CD4-positive, CD25-positive, alpha-beta regulatory T cell (primary cell): ENCODE data around the gene RPL19. TPM values are rescaled to one million over a fixed set of nuclear protein-coding genes. Genes with fewer than 3 reads are reported as not detected.
A peak's percentile ranks its signal among the peaks of the same experiment; 100 is the strongest.

Experiments used
- ATAC-seq, 2 donors: fragments of 150-1000 bp; cut with Tn5 transposase; one replicate each; pipeline ENCODE4 v1.10.0; 2021; ENCODE audit warnings: low read depth in 2 of 2, moderate number of reproducible peaks in 2 of 2, moderate library complexity in 1 of 2
- DNase-seq, 3 donors: peaks; one replicate each; pipeline versions ENCODE4 v3.0.0 to v3.0.0-alpha.2; 2012 to 2022; ENCODE audit warnings: mixed read lengths in 1 of 3
- H3K27ac ChIP-seq: one replicate; pipeline ENCODE4 v1.7.0; 2013; ENCODE audit warnings: mild to moderate bottlenecking, low read length; ENCODE audit not compliant: insufficient read depth, poor library complexity, severe bottlenecking
- H3K27me3 ChIP-seq: one replicate; pipeline ENCODE4 v1.7.0; 2013; ENCODE audit warnings: low read length; ENCODE audit not compliant: control insufficient read depth, insufficient read depth
- H3K36me3 ChIP-seq: one replicate; pipeline ENCODE4 v1.7.0; 2013; ENCODE audit warnings: mild to moderate bottlenecking, low read length, moderate library complexity; ENCODE audit not compliant: control insufficient read depth, insufficient read depth
- H3K4me1 ChIP-seq: 2 replicates; pipeline ENCODE4 v1.7.0; 2013; ENCODE audit warnings: mild to moderate bottlenecking, low read length; ENCODE audit not compliant: insufficient read depth, control insufficient read depth, poor library complexity, severe bottlenecking
- H3K4me3 ChIP-seq: one replicate; pipeline ENCODE4 v1.7.0; 2013; ENCODE audit warnings: low read depth, mild to moderate bottlenecking, low read length, moderate library complexity
- H3K9me3 ChIP-seq, 2 experiments: 1 replicate in 1 of 2; 2 replicates in 1 of 2; pipeline ENCODE4 v1.7.0; 2013; ENCODE audit warnings: low read length in 2 of 2, mild to moderate bottlenecking in 1 of 2, moderate library complexity in 1 of 2; ENCODE audit not compliant: control insufficient read depth in 2 of 2
- H3K27ac Mint-ChIP-seq, 3 donors: one replicate each; pipeline ENCODE4 v1.8.0; 2020 to 2022; ENCODE audit warnings: mild to moderate bottlenecking in 3 of 3, mixed read lengths in 3 of 3, moderate library complexity in 2 of 3
- H3K27me3 Mint-ChIP-seq: one replicate; pipeline ENCODE4 v1.8.0; 2022; ENCODE audit warnings: mild to moderate bottlenecking, mixed read lengths
- H3K36me3 Mint-ChIP-seq: one replicate; pipeline ENCODE4 v1.8.0; 2020; ENCODE audit warnings: mixed read lengths
- H3K4me1 Mint-ChIP-seq, 4 donors: one replicate each; pipeline ENCODE4 v1.8.0; 2020 to 2022; ENCODE audit warnings: mixed read lengths in 4 of 4, mild to moderate bottlenecking in 1 of 4
- H3K4me3 Mint-ChIP-seq, 4 donors: one replicate each; pipeline ENCODE4 v1.8.0; 2020 to 2022; ENCODE audit warnings: mild to moderate bottlenecking in 4 of 4, mixed read lengths in 4 of 4, moderate library complexity in 3 of 4
- H3K9me3 Mint-ChIP-seq, 7 donors: one replicate each; pipeline ENCODE4 v1.8.0; 2020 to 2022; ENCODE audit warnings: mixed read lengths in 7 of 7, mild to moderate bottlenecking in 3 of 7, moderate library complexity in 2 of 7
- polyA plus RNA-seq, 4 donors: library from polyadenylated mRNA; unstranded; fragments of 300-500 nt; fragmentation: Illumina TruSeq; gene quantifications; one replicate each; pipeline ENCODE4 v1.2.3, GENCODE V29; 2021
- total RNA-seq: library from RNA; stranded (reverse); gene quantifications from one replicate; pipeline ENCODE4 v1.2.3, GENCODE V29; 2022

The RPL19 gene
- 2,336 TPM for total RNA-seq
- 1,000 to 10,000 TPM; 2,055 to 3,537 (median 2,931) TPM for polyA plus RNA-seq

- Mint-ChIP-seq H3K9me3 (no peaks in the 10 kb centered on the region), H3K4me3 (peak within 1 kb of the TSS; percentile 89 to 97 (median 95)), H3K4me1 (peaks cover 13 to 73% (median 36%) of the 10 kb centered on the region in 4 donors), H3K36me3 (peaks cover 25% of the 10 kb centered on the region), H3K27me3 (peaks cover 7% of the 10 kb centered on the region), H3K27ac (peak within 1 kb of the TSS; percentile 98 to 100 (median 99))
- DNase-seq (peak in 1 of 3 donors; percentile 74), ATAC-seq (peak; percentile 78 to 79)
- peak within 1 kb of the TSS; percentile 99 for H3K27ac ChIP-seq
- no peaks in the 10 kb centered on the region for H3K27me3 ChIP-seq
- H3K4me3 ChIP-seq = peak within 1 kb of the TSS; percentile 99
- H3K9me3 ChIP-seq = no peaks in the 10 kb centered on the region
- peaks cover 63% of the 10 kb centered on the region for H3K4me1 ChIP-seq
- H3K36me3 ChIP-seq = peaks cover 36% of the 10 kb centered on the region
Observed at GRCh38 chr17:39200070-39200879, at the start of gene RPL19. RPL19 (plus strand) TSS chr17:39200283; CDS start chr17:39200345, 62 bp downstream.

- ATAC-seq (no peak), DNase-seq (no peak)
- H3K4me1 ChIP-seq = peaks cover 26% of the 10 kb centered on the region
- H3K27me3 ChIP-seq = peaks cover 3% of the 10 kb centered on the region
- H3K36me3 ChIP-seq = no peaks in the 10 kb centered on the region
- H3K27me3 Mint-ChIP-seq = peaks cover 52% of the 10 kb centered on the region
- H3K9me3 Mint-ChIP-seq = peaks cover 0 to 12% (median 4%) of the 10 kb centered on the region in 7 donors
- H3K4me1 Mint-ChIP-seq = peaks cover 15 to 49% (median 31%) of the 10 kb centered on the region in 4 donors
- H3K9me3 ChIP-seq = no peaks in the 10 kb centered on the region
- H3K27ac ChIP-seq = no peak overlapping the region
- peak overlapping the region; percentile 59 to 82 (median 76) for H3K4me3 Mint-ChIP-seq
- H3K4me3 ChIP-seq = no peak overlapping the region
- H3K27ac Mint-ChIP-seq = peak overlapping the region in 1 of 3 donors; percentile 38
- peaks cover 10% of the 10 kb centered on the region for H3K36me3 Mint-ChIP-seq
Observed at GRCh38 chr17:39150795-39151149, 49.3 kb upstream of the RPL19 start.

GRCh38 chr17:39151150-39151942 lies 48.7 kb upstream of the RPL19 start, which contains the start of gene PLXDC1:
PLXDC1 (minus strand) TSS chr17:39151637; CDS start chr17:39151437, 200 bp downstream.
- H3K27ac ChIP-seq = peak within 1 kb of the TSS; percentile 70
- peaks cover 0 to 12% (median 4%) of the 10 kb centered on the region in 7 donors for H3K9me3 Mint-ChIP-seq
- H3K27me3 Mint-ChIP-seq = peaks cover 51% of the 10 kb centered on the region
- DNase-seq = peak in 1 of 3 donors; percentile 25
- peak within 1 kb of the TSS; percentile 98 for H3K4me3 ChIP-seq
- H3K9me3 ChIP-seq = no peaks in the 10 kb centered on the region
- H3K36me3 ChIP-seq = no peaks in the 10 kb centered on the region
- H3K4me1 ChIP-seq = peaks cover 26% of the 10 kb centered on the region
- H3K27me3 ChIP-seq = peaks cover 3% of the 10 kb centered on the region
- H3K27ac Mint-ChIP-seq = peak within 1 kb of the TSS; percentile 71 to 99 (median 98)
- peaks cover 15 to 49% (median 31%) of the 10 kb centered on the region in 4 donors for H3K4me1 Mint-ChIP-seq
- H3K4me3 Mint-ChIP-seq = peak within 1 kb of the TSS; percentile 98 to 100 (median 100)
- ATAC-seq = no peak
- peaks cover 10% of the 10 kb centered on the region for H3K36me3 Mint-ChIP-seq

- peaks cover 10% of the 10 kb centered on the region for H3K36me3 Mint-ChIP-seq
- peaks cover 26% of the 10 kb centered on the region for H3K4me1 ChIP-seq
- H3K4me3 Mint-ChIP-seq = peak overlapping the region; percentile 98 to 100 (median 100)
- H3K27me3 Mint-ChIP-seq = peaks cover 53% of the 10 kb centered on the region
- peak overlapping the region; percentile 98 for H3K4me3 ChIP-seq
- H3K4me1 Mint-ChIP-seq = peaks cover 15 to 49% (median 31%) of the 10 kb centered on the region in 4 donors
- peak overlapping the region; percentile 70 for H3K27ac ChIP-seq
- peak in 2 of 3 donors; percentile 16 to 30 for DNase-seq
- peaks cover 0 to 12% (median 4%) of the 10 kb centered on the region in 7 donors for H3K9me3 Mint-ChIP-seq
- no peaks in the 10 kb centered on the region for H3K36me3 ChIP-seq
- H3K9me3 ChIP-seq = no peaks in the 10 kb centered on the region
- peaks cover 3% of the 10 kb centered on the region for H3K27me3 ChIP-seq
- peak overlapping the region; percentile 98 to 100 (median 99) for H3K27ac Mint-ChIP-seq
- ATAC-seq = no peak
Observed at GRCh38 chr17:39151943-39152818, 47.9 kb upstream of the RPL19 start.

- Mint-ChIP-seq H3K9me3 (peaks cover 0 to 12% (median 4%) of the 10 kb centered on the region in 7 donors), H3K27ac (peak overlapping the region; percentile 98 to 100 (median 99)), H3K4me3 (peak overlapping the region; percentile 98 to 100 (median 100)), H3K36me3 (peaks cover 10% of the 10 kb centered on the region), H3K27me3 (peaks cover 62% of the 10 kb centered on the region), H3K4me1 (peaks cover 15 to 46% (median 30%) of the 10 kb centered on the region in 4 donors)
- Histone ChIP-seq H3K36me3 (no peaks in the 10 kb centered on the region), H3K4me3 (peak overlapping the region; percentile 98), H3K9me3 (no peaks in the 10 kb centered on the region), H3K4me1 (peaks cover 26% of the 10 kb centered on the region), H3K27me3 (peaks cover 3% of the 10 kb centered on the region), H3K27ac (peak overlapping the region; percentile 70)
- ATAC-seq = peak; percentile 47 to 58
- peak; percentile 84 to 91 (median 85) for DNase-seq
Observed at GRCh38 chr17:39153599-39154051, 46.5 kb upstream of the RPL19 start.

GRCh38 chr17:39155654-39156053 lies 44.4 kb upstream of the RPL19 start:
- Mint-ChIP-seq H3K4me3 (peak overlapping the region; percentile 10 to 99 (median 49)), H3K9me3 (peaks cover 0 to 11% (median 4%) of the 10 kb centered on the region in 7 donors), H3K27me3 (peaks cover 45% of the 10 kb centered on the region), H3K4me1 (peaks cover 15 to 32% (median 22%) of the 10 kb centered on the region in 4 donors), H3K36me3 (peaks cover 10% of the 10 kb centered on the region), H3K27ac (peak overlapping the region in 2 of 3 donors; percentile 88 to 99)
- Histone ChIP-seq H3K4me1 (peaks cover 26% of the 10 kb centered on the region), H3K4me3 (no peak overlapping the region), H3K27ac (no peak overlapping the region), H3K27me3 (no peaks in the 10 kb centered on the region), H3K9me3 (no peaks in the 10 kb centered on the region), H3K36me3 (no peaks in the 10 kb centered on the region)
- ATAC-seq = no peak
- DNase-seq = no peak
